Thyroid gland (tissue), 4 donors: Measurements from ENCODE around the gene TDO2.

Experiments
- CTCF ChIP-seq, 6 experiments: fragments of 200-600 bp in 3 of 6; fragments of 450-650 bp in 3 of 6; sonication (generic) in 3 of 6; IDR thresholded peaks; one replicate each; pipeline ENCODE4 v1.5.1; 2016 to 2019; ENCODE audit warnings: antibody characterized with exemption in 6 of 6, mild to moderate bottlenecking in 2 of 6, inconsistent platforms in 1 of 6, moderate library complexity in 1 of 6
- POLR2A ChIP-seq, 2 donors: fragments of 450-650 bp; IDR thresholded peaks; one replicate each; pipeline ENCODE4 v1.6.1; 2017; ENCODE audit warnings: antibody characterized with exemption in 2 of 2, mild to moderate bottlenecking in 2 of 2, moderate library complexity in 1 of 2

GRCh38 chr4:155903453-155903852, at the start of gene TDO2:
- TF ChIP-seq CTCF (IDR thresholded peaks at IDR 0.05) (no peak), POLR2A (IDR thresholded peaks at IDR 0.05) (no peak)
